Panc1 (cell line): ENCODE measurements around the gene BNIP2.

Experiments used
- CTCF ChIP-seq: fragments of 450-650 bp; IDR thresholded peaks from 2 replicates; pipeline ENCODE4 v1.5.1; 2017; ENCODE audit warnings: mild to moderate bottlenecking
- POLR2AphosphoS5 ChIP-seq: IDR thresholded peaks from 2 replicates; pipeline ENCODE4 v1.6.1; 2012; ENCODE audit warnings: mild to moderate bottlenecking, low read depth, low read length, moderate library complexity
- REST ChIP-seq, 2 experiments: IDR thresholded peaks; 2 replicates each; pipeline ENCODE4 v1.6.1; 2011 to 2012; ENCODE audit warnings: low read depth in 2 of 2, control low read depth in 1 of 2, low read length in 1 of 2, mild to moderate bottlenecking in 1 of 2, moderate library complexity in 1 of 2; ENCODE audit not compliant: insufficient read depth in 1 of 2
- SIN3A ChIP-seq: IDR thresholded peaks from 2 replicates; pipeline ENCODE4 v1.6.1; 2012; ENCODE audit warnings: low read depth, mild to moderate bottlenecking, low read length, moderate library complexity, borderline replicate concordance; ENCODE audit not compliant: insufficient read depth

- TF ChIP-seq CTCF = no peak
- TF ChIP-seq POLR2AphosphoS5 = no peak
- no peak for TF ChIP-seq REST (IDR thresholded peaks at IDR 0.05; ENCODE audit: insufficient read depth in 1 of 2, low read depth in 2 of 2, low read length in 1 of 2)
- no peak for TF ChIP-seq SIN3A
Measured at GRCh38 chr15:59687836-59688235, 1.3 kb downstream of the BNIP2 start.
